Endothelial cell of umbilical vein (primary cell): ENCODE data around the gene MED8.

Experiments
- CTCF ChIP-seq, 2 donors: IDR thresholded peaks; 1 replicate in 1 of 2; 2 replicates in 1 of 2; pipeline ENCODE4 v1.5.1; 2011; ENCODE audit warnings: low read length in 2 of 2, mild to moderate bottlenecking in 2 of 2, moderate library complexity in 2 of 2, control low read depth in 1 of 2, inconsistent platforms in 1 of 2, low read depth in 1 of 2; ENCODE audit not compliant: insufficient read depth in 1 of 2; ENCODE audit errors: extremely low read depth in 1 of 2
- FOS ChIP-seq: IDR thresholded peaks from 2 replicates; pipeline ENCODE4 v1.6.1; 2011; ENCODE audit warnings: mild to moderate bottlenecking, low read length, moderate library complexity, borderline replicate concordance; ENCODE audit not compliant: insufficient read depth
- POLR2A ChIP-seq: IDR thresholded peaks from 2 replicates; pipeline ENCODE4 v1.6.1; 2012; ENCODE audit warnings: low read depth, mild to moderate bottlenecking, control low read depth, low read length
- POLR2AphosphoS5 ChIP-seq: IDR thresholded peaks from 2 replicates; pipeline ENCODE4 v1.6.1; 2012; ENCODE audit warnings: low read depth, mild to moderate bottlenecking, control low read depth, low read length, moderate library complexity; ENCODE audit not compliant: insufficient read depth
- TF ChIP-seq, protein P1 (sequence below): IDR thresholded peaks from 2 replicates; pipeline ENCODE4 v1.6.1; 2011; ENCODE audit not compliant: insufficient read depth, insufficient read length

- TF ChIP-seq CTCF (IDR thresholded peaks at IDR 0.05; ENCODE audit: extremely low read depth in 1 of 2, insufficient read depth in 1 of 2, low read depth in 1 of 2, low read length in 2 of 2) (no peak), POLR2A (peak; percentile 73), FOS (no peak), POLR2AphosphoS5 (peak; percentile 45)
- TF ChIP-seq, protein P1, sequence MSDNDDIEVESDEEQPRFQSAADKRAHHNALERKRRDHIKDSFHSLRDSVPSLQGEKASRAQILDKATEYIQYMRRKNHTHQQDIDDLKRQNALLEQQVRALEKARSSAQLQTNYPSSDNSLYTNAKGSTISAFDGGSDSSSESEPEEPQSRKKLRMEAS = no peak
Observed at GRCh38 chr1:43366601-43367025, 23.0 kb downstream of the MED8 start.
